Measurements from ENCODE around the gene ATP2A2. TPM values are rescaled to one million over a fixed set of nuclear protein-coding genes. Genes with fewer than 3 reads are reported as not detected.

ATP2A2 gene
- total and polyA plus RNA-seq, 2 of the 4 experiments (the other 2 are of a cell fraction) = 166 to 225 TPM

GRCh38 chr12:110235383-110235782 lies 45.7 kb upstream of the ATP2A2 start:
- H2BK120ac ChIP-seq (ENCODE audit: low read depth, low read length) = no peak overlapping the region
- no peak overlapping the region for H3K9ac ChIP-seq (ENCODE audit: low read depth, low read length)
- H3K27ac ChIP-seq (ENCODE audit: insufficient read depth, low read length) = no peak overlapping the region
- H3K23ac ChIP-seq (ENCODE audit: low read depth, low read length) = no peak overlapping the region
- DNase-seq (no peak), ATAC-seq (ENCODE audit: low read depth) (no peak)
- no peak overlapping the region for H2AFZ ChIP-seq (replicated peaks; ENCODE audit: low read length, poor library complexity)
- no peak overlapping the region for H2AK5ac ChIP-seq (ENCODE audit: low read depth, low read length)
- no peaks in the 10 kb centered on the region for H3K4me1 ChIP-seq (ENCODE audit: control insufficient read depth, insufficient read depth, low read length)
- no peak overlapping the region for H4K8ac ChIP-seq (ENCODE audit: low read depth in 2 of 2, low read length in 2 of 2)
- no peak overlapping the region; the same call in 1 of the 2 replicates for H4K5ac ChIP-seq (ENCODE audit: low read depth, low read length)
- no peak overlapping the region for H2BK15ac ChIP-seq (ENCODE audit: low read depth, low read length)
- in situ Hi-C loops (cut with MboI; ENCODE audit: low sequenced_read_pairs) (no loop called here), intact Hi-C loops (cut with micrococcal nuclease) (no loop called here), dilution Hi-C loops (cut with HindIII; ENCODE audit: low sequenced_read_pairs, unreplicated experiment) (no loop called here)
- no peak overlapping the region for H2BK20ac ChIP-seq (ENCODE audit: low read depth, low read length)
- ChIA-PET POLR2A (ENCODE audit: unreplicated experiment) (no interaction called here), CTCF (no interaction called here)
- peaks cover 2% of the 10 kb centered on the region; the same call in 1 of the 2 replicates for H3K9me1 ChIP-seq (ENCODE audit: insufficient read depth, low read length)
- H3K36me3 ChIP-seq (ENCODE audit: control insufficient read depth, insufficient read depth, low read length) = no peaks in the 10 kb centered on the region
- no peak overlapping the region for H3K4ac ChIP-seq (ENCODE audit: low read depth, low read length)
- no peaks in the 10 kb centered on the region for H3K9me3 ChIP-seq (ENCODE audit: control insufficient read depth, insufficient read depth, low read length)
- no peak overlapping the region for H3K4me3 ChIP-seq (ENCODE audit: insufficient read depth, low read depth, low read length)
- H3K79me1 ChIP-seq (ENCODE audit: low read depth in 1 of 2, low read length in 2 of 2) = no peaks in the 10 kb centered on the region
- no peak overlapping the region for H2BK5ac ChIP-seq (ENCODE audit: low read depth, low read length, poor library complexity, severe bottlenecking)
- no peaks in the 10 kb centered on the region for H3K27me3 ChIP-seq (ENCODE audit: control insufficient read depth, insufficient read depth, low read length)
- H4K20me1 ChIP-seq (ENCODE audit: insufficient read depth, low read length) = no peaks in the 10 kb centered on the region
- H4K91ac ChIP-seq (ENCODE audit: insufficient read depth, low read depth, low read length) = no peak overlapping the region
- no CpG with 5 or more reads among the region's 1 CpG for WGBS, 2 experiments (ENCODE audit: extremely low coverage in 2 of 2, insufficient read length in 1 of 2)
- H3K4me2 ChIP-seq (ENCODE audit: low read depth, low read length) = no peak overlapping the region
- H3K18ac ChIP-seq (ENCODE audit: low read depth, low read length) = no peak overlapping the region; the same call in 1 of the 2 replicates
- no peak overlapping the region for H3K14ac ChIP-seq (replicated peaks; ENCODE audit: low read depth, low read length)
- no peak overlapping the region for H3K56ac ChIP-seq (ENCODE audit: extremely low read depth, insufficient read depth, low read length)
- no peak overlapping the region for H2AK9ac ChIP-seq (replicated peaks; ENCODE audit: low read depth, low read length, poor library complexity)
- TF ChIP-seq MXI1 (IDR thresholded peaks at IDR 0.05; ENCODE audit: borderline replicate concordance, low read depth, low read length) (no peak), CEBPB (IDR thresholded peaks at IDR 0.05; ENCODE audit: low read depth, low read length) (no peak), RAD21 (IDR thresholded peaks at IDR 0.05; ENCODE audit: low read length) (no peak), POLR2A (IDR thresholded peaks at IDR 0.05; ENCODE audit: low read depth, low read length) (no peak), SMC3 (IDR thresholded peaks at IDR 0.05; ENCODE audit: low read depth, low read length) (no peak)
- no TSS peak for BruUV-seq (replicated peaks)
